Hippocampal formation (tissue), 2 donors: ENCODE measurements around the gene C1QTNF1.

Source experiments
- DNase-seq, 2 donors: peaks; one replicate each; lab custom pipeline; 2025; lab: John Stamatoyannopoulos, UW

Gene C1QTNF1

GRCh38 chr17:78992542-78993212 lies 31.3 kb upstream of the C1QTNF1 start:
- DNase-seq, result no peak

GRCh38 chr17:78993241-78993956 lies 30.6 kb upstream of the C1QTNF1 start:
- peak; percentile 20 to 28 for DNase-seq

- no peak for DNase-seq
These were observed 29.8 kb upstream of the C1QTNF1 start for GRCh38 chr17:78993981-78994671.

GRCh38 chr17:78995022-78995760 lies 28.8 kb upstream of the C1QTNF1 start:
- DNase-seq, result no peak

GRCh38 chr17:78995761-78996451 lies 28.1 kb upstream of the C1QTNF1 start:
- peak in 1 of 2 donors; percentile 27 for DNase-seq

GRCh38 chr17:78996781-78997201 lies 27.2 kb upstream of the C1QTNF1 start:
- DNase-seq, result no peak

GRCh38 chr17:78997231-78997741 lies 26.7 kb upstream of the C1QTNF1 start:
- DNase-seq, result no peak

GRCh38 chr17:78997881-78998280 lies 26.1 kb upstream of the C1QTNF1 start:
- DNase-seq, result no peak

- DNase-seq, result peak in 1 of 2 donors; percentile 35
These were observed 25.5 kb upstream of the C1QTNF1 start for GRCh38 chr17:78998311-78999055.

- no peak for DNase-seq
These were observed 24.8 kb upstream of the C1QTNF1 start for GRCh38 chr17:78999056-78999768.

GRCh38 chr17:78999947-79000395 lies 24.0 kb upstream of the C1QTNF1 start:
- no peak for DNase-seq

- DNase-seq, result no peak
These were observed 23.4 kb upstream of the C1QTNF1 start for GRCh38 chr17:79000396-79001189.

- DNase-seq, result no peak
These were observed 22.6 kb upstream of the C1QTNF1 start for GRCh38 chr17:79001190-79002020.

- DNase-seq, result no peak
These were observed 21.7 kb upstream of the C1QTNF1 start for GRCh38 chr17:79002291-79002690.

- DNase-seq, result no peak
These were observed 21.0 kb upstream of the C1QTNF1 start for GRCh38 chr17:79002796-79003593.

- DNase-seq, result no peak
These were observed 20.1 kb upstream of the C1QTNF1 start for GRCh38 chr17:79003661-79004411.
